Measurements from ENCODE around the gene HEYL.

The HEYL gene

GRCh38 chr1:39668894-39669293, 29.5 kb upstream of the HEYL start:
- in situ Hi-C loops (cut with MboI; ENCODE audit: low pct_unique_long_range_greater_than_20kb, low sequenced_read_pairs): no loop called here

GRCh38 chr1:39668111-39668510, 28.7 kb upstream of the HEYL start:
- in situ Hi-C loops (cut with MboI; ENCODE audit: low pct_unique_long_range_greater_than_20kb, low sequenced_read_pairs): no loop called here
- no peak for DNase-seq

More at GRCh38 chr1:39668894-39669293, 29.5 kb upstream of the HEYL start:
- DNase-seq: no peak

DNA sequence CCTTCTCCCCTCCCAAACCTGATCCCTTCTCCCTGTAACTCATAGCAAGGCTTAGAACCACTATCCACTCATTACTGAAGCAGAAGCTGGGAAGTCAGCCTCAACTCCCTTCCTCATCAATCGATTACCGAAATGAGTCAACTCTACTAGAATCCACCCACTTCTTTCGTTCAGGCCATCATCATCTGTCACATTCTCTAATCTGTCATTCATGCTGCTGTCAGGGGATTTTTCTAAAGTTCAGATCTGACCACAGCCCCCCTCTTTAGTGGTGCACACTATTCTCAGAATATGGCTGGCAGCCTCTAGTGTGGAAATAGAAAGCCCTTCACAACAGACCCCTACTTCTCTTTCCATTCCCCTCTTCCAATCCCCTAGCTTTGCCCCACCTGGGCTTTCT, 27.3 kb upstream of the HEYL start:
- no peak for DNase-seq

DNA sequence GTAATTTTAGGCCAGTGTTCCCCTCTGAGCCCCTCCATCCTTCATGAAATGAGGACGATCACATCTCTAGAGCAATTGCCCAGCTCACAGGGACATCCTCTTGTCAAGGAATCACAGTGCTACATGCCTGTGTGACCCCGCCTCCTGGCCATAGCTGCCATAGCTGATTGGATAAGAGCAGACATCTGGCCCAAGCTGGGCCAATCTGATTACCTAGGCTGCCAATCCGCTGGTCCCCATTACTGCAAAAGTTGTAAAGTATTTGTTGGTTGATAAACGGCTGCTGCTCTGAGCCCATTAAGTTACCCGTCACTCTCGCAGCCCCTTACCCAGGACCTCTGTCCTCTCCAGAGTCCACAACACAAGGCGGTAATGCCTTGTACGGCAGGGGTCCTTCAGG, 24.1 kb upstream of the HEYL start:
- no peak for DNase-seq
- in situ Hi-C loops (cut with MboI; ENCODE audit: low pct_unique_long_range_greater_than_20kb, low sequenced_read_pairs): no loop called here

More for the DNA sequence above, 27.3 kb upstream of the HEYL start:
- in situ Hi-C loops (cut with MboI; ENCODE audit: low pct_unique_long_range_greater_than_20kb, low sequenced_read_pairs): no loop called here

GRCh38 chr1:39662861-39663260, 23.4 kb upstream of the HEYL start:
- in situ Hi-C loops (cut with MboI; ENCODE audit: low pct_unique_long_range_greater_than_20kb, low sequenced_read_pairs): no loop called here
- no peak for DNase-seq

GRCh38 chr1:39659538-39659937, 20.1 kb upstream of the HEYL start:
- DNase-seq: no peak
- in situ Hi-C loops (cut with MboI; ENCODE audit: low pct_unique_long_range_greater_than_20kb, low sequenced_read_pairs): no loop called here

- in situ Hi-C loops (cut with MboI; ENCODE audit: low pct_unique_long_range_greater_than_20kb, low sequenced_read_pairs): no loop called here
- no peak for DNase-seq
These were observed 19.7 kb upstream of the HEYL start for GRCh38 chr1:39659110-39659509.

GRCh38 chr1:39657923-39658485, 18.6 kb upstream of the HEYL start:
- in situ Hi-C loops (cut with MboI; ENCODE audit: low pct_unique_long_range_greater_than_20kb, low sequenced_read_pairs): no loop called here
- DNase-seq: peak; percentile 78

DNA sequence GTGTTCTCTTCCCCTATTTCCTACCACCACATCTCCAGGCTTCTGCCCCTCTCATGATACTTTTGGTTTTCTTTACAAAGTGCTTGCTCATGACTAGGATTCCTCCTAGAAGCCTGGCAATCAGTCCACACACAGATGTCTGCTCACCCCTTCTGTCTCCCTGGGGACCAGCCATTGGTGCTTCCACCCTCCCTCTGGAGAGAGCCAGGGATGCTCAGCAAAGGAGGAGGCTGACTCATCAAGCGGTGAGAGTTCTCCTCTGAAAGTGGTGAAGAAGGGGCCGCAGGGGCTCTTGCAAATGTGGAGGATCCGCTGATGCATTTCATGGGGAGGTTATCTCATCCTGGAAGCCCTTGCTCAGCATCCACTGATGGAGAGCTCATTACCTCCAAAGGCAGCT, 18.0 kb upstream of the HEYL start:
- DNase-seq: no peak

DNA sequence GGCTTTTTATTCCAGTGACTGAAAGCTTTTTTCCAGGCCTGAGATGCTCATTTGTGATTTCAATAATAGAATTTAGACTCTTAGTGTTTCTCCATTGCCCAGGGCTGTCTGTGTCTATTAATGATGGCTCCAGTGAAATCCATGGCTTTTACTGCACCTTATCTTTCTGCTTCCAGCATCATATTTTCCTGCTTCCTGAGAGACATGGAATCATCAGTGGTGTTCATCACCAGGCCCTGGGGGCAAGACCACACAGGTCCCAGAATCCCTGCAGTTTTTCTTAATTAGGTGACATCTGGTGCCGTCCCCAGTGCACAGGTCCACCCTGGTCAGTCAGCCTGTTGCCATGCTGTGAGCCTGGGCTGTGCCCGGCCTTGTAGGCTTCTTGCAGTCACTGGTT, 16.9 kb upstream of the HEYL start:
- DNase-seq: no peak
- in situ Hi-C loops (cut with MboI; ENCODE audit: low pct_unique_long_range_greater_than_20kb, low sequenced_read_pairs): no loop called here

More for the DNA sequence above, 18.0 kb upstream of the HEYL start:
- in situ Hi-C loops (cut with MboI; ENCODE audit: low pct_unique_long_range_greater_than_20kb, low sequenced_read_pairs): no loop called here

DNA sequence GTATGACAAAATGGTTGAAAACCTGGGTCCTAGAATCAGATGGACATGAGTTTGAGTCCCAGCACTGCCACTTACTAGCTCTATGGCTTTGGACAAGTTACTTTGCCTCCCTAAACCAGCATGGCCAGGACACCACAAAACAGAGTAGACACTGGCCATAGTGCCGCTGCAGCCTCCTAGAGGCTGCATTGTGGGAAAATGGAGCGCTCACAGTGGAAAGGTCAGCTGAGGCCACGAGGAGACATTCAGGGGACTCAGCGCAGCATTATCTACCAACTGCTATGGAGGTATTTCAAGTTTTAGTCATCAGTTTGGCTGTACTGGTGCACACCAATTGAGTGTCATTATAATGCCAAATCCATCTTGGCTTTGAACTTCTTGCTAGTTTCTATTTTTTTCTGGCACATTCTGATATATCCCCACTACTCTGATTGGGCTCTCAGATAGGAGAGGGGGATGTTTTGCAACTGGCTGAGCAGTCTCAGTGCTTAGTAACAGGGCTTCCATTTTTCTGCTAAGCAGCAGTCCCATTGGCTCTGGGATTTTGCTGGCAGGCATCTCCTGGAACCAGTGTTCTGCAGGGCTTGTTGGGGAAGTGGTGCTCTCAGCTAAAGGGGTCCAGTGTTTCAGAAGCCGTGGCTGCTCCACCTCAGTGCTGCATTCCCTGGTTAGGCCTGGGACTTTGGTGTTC, 16.3 kb upstream of the HEYL start:
- no peak for DNase-seq
- in situ Hi-C loops (cut with MboI; ENCODE audit: low pct_unique_long_range_greater_than_20kb, low sequenced_read_pairs): no loop called here

- DNase-seq: no peak
- in situ Hi-C loops (cut with MboI; ENCODE audit: low pct_unique_long_range_greater_than_20kb, low sequenced_read_pairs): no loop called here
These were observed 14.8 kb upstream of the HEYL start for GRCh38 chr1:39654291-39654690.

GRCh38 chr1:39653546-39654031, 14.1 kb upstream of the HEYL start:
- in situ Hi-C loops (cut with MboI; ENCODE audit: low pct_unique_long_range_greater_than_20kb, low sequenced_read_pairs): no loop called here
- DNase-seq: peak; percentile 66

DNA sequence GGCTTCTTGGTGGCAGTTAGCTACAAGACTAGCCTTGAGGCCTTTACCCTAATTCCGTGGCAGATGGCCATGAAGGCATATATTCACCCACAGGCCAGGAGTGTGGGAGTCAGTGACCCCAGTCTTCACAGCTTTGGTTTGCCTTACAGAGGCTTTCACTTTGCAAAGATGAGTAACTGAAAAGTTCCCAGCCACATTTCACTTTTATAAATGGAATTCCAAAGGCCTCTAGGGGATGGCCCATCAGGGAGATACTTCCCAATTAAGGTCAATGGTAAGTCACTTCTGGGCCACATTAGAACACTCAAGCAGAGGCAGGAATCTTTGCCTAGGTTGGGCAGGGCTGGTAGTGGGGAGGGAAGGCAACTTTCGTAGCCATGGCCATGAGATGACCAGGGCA, 13.1 kb upstream of the HEYL start:
- in situ Hi-C loops (cut with MboI; ENCODE audit: low pct_unique_long_range_greater_than_20kb, low sequenced_read_pairs): no loop called here
- DNase-seq: no peak

DNA sequence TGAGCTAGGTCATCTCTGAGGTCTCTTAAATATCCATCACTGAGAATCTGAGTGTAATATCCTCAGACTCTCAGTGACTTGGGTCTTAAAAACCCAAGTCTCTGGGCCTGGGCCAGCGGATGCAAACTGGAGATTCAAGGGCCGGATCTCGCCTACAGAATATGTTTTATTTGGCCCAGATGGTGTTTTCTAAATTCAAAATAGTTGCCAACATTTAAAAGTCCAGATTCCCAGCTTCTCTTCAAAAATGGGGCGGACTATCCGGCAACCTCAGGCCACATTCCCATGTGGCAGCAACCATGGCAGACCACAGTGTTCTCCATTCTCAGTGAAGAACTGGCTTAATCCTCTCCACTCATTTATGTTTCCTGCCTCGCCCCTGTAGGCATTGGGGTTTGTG, 12.7 kb upstream of the HEYL start:
- in situ Hi-C loops (cut with MboI; ENCODE audit: low pct_unique_long_range_greater_than_20kb, low sequenced_read_pairs): no loop called here
- DNase-seq: no peak

- in situ Hi-C loops (cut with MboI; ENCODE audit: low pct_unique_long_range_greater_than_20kb, low sequenced_read_pairs): no loop called here
- no peak for DNase-seq
These were observed 11.0 kb upstream of the HEYL start for GRCh38 chr1:39650431-39650830.

- in situ Hi-C loops (cut with MboI; ENCODE audit: low pct_unique_long_range_greater_than_20kb, low sequenced_read_pairs): no loop called here
- no peak for DNase-seq
These were observed 10.3 kb upstream of the HEYL start for GRCh38 chr1:39649636-39650185.

GRCh38 chr1:39648496-39648895, 9.1 kb upstream of the HEYL start:
- DNase-seq: no peak
- in situ Hi-C loops (cut with MboI; ENCODE audit: low pct_unique_long_range_greater_than_20kb, low sequenced_read_pairs): no loop called here

- no peak for DNase-seq
- in situ Hi-C loops (cut with MboI; ENCODE audit: low pct_unique_long_range_greater_than_20kb, low sequenced_read_pairs): no loop called here
These were observed 7.8 kb upstream of the HEYL start for GRCh38 chr1:39647247-39647646.

- DNase-seq: peak; percentile 32
- in situ Hi-C loops (cut with MboI; ENCODE audit: low pct_unique_long_range_greater_than_20kb, low sequenced_read_pairs): no loop called here
These were observed 7.0 kb upstream of the HEYL start for GRCh38 chr1:39646232-39647081.
